H1 (cell line): ENCODE data around the gene IPO13. TPM values are rescaled to one million over a fixed set of nuclear protein-coding genes. Genes with fewer than 3 reads are reported as not detected.

ENCODE experiments used
- CTCF ChIA-PET: fragments of 300-600 bp; sonication (Branson Sonifier 250); formaldehyde crosslinking; loops from one replicate; lab custom pipeline; 2021; ENCODE audit not compliant: partially characterized antibody; lab: Charles Lee
- POLR2A ChIA-PET: fragments of 300-600 bp; sonication (Branson Sonifier 250); formaldehyde crosslinking; loops from one replicate; lab custom pipeline; 2021; ENCODE audit warnings: inconsistent platforms; ENCODE audit not compliant: partially characterized antibody; lab: Charles Lee
- DNase-seq, 2 experiments: peaks; one replicate each; pipeline versions ENCODE4 v3.0.0 to v3.0.0-alpha.2; 2010 to 2022; ENCODE audit warnings: low spot score in 2 of 2, low read depth in 1 of 2, mixed read lengths in 1 of 2
- FAIRE-seq: peaks from 2 replicates; lab custom pipeline; 2011; peaks lifted over from hg19 to GRCh38; lab: Jason Lieb, UNC
- H2AFZ ChIP-seq: 2 replicates; pipeline ENCODE4 v1.8.1; 2012; ENCODE audit warnings: low read length, inconsistent platforms
- H2AK5ac ChIP-seq: 2 replicates; pipeline ENCODE4 v1.6.1; 2013; ENCODE audit warnings: low read depth, low read length
- H2BK120ac ChIP-seq: replicated peaks from 2 replicates; pipeline ENCODE3; 2013; ENCODE audit warnings: low read depth, low read length, inconsistent platforms
- H2BK12ac ChIP-seq: 2 replicates; pipeline ENCODE4 v1.6.1; 2013; ENCODE audit warnings: low read depth, low read length
- H2BK15ac ChIP-seq: 2 replicates; pipeline ENCODE4 v1.6.1; 2013; ENCODE audit warnings: low read length
- H2BK20ac ChIP-seq: 2 replicates; pipeline ENCODE4 v1.6.1; 2013; ENCODE audit warnings: low read length
- H2BK5ac ChIP-seq: 2 replicates; pipeline ENCODE4 v1.6.1; 2013; ENCODE audit warnings: low read depth, low read length
- H3K14ac ChIP-seq: 2 replicates; pipeline ENCODE4 v1.6.1; 2013; ENCODE audit warnings: inconsistent platforms; ENCODE audit not compliant: insufficient read length
- H3K18ac ChIP-seq: 2 replicates; pipeline ENCODE4 v1.6.1; 2013; ENCODE audit warnings: low read length; ENCODE audit errors: extremely low read depth
- H3K23ac ChIP-seq: 2 replicates; pipeline ENCODE4 v1.6.1; 2013; ENCODE audit warnings: inconsistent platforms; ENCODE audit not compliant: insufficient read length
- H3K23me2 ChIP-seq: 2 replicates; pipeline ENCODE4 v1.6.1; 2013; ENCODE audit warnings: low read depth, low read length
- H3K27ac ChIP-seq: 2 replicates; pipeline ENCODE4 v1.6.1; 2011; ENCODE audit warnings: low read depth, low read length, inconsistent platforms
- H3K27me3 ChIP-seq, 4 experiments: replicated peaks in 1 of 4; 1 replicate in 1 of 4; 2 replicates in 3 of 4; pipeline versions ENCODE4 v1.6.1 to v1.8.1; 2011 to 2013; ENCODE audit warnings: low read length in 3 of 4, mild to moderate bottlenecking in 3 of 4, inconsistent platforms in 2 of 4, mixed read lengths in 2 of 4, moderate library complexity in 1 of 4; ENCODE audit not compliant: control insufficient read depth in 3 of 4, insufficient read depth in 3 of 4; ENCODE audit errors: extremely low read depth in 1 of 4
- H3K36me3 ChIP-seq, 4 experiments: 2 replicates each; pipeline versions ENCODE4 v1.6.1 to v1.8.1; 2011 to 2013; ENCODE audit warnings: mild to moderate bottlenecking in 4 of 4, low read length in 3 of 4, moderate library complexity in 2 of 4, control low read depth in 1 of 4, inconsistent platforms in 1 of 4; ENCODE audit not compliant: insufficient read depth in 4 of 4, control insufficient read depth in 2 of 4
- H3K4ac ChIP-seq: replicated peaks from 2 replicates; pipeline ENCODE3; 2013; ENCODE audit warnings: low read length, low read depth, mixed read lengths, inconsistent platforms; ENCODE audit not compliant: insufficient read length
- H3K4me1 ChIP-seq, 4 experiments: replicated peaks in 1 of 4; 1 replicate in 1 of 4; 2 replicates in 3 of 4; pipeline versions ENCODE4 v1.6.1 to v1.8.1; 2011 to 2013; ENCODE audit warnings: low read length in 3 of 4, inconsistent platforms in 2 of 4, mixed read lengths in 1 of 4; ENCODE audit not compliant: insufficient read depth in 4 of 4, control insufficient read depth in 3 of 4
- H3K4me2 ChIP-seq, 2 experiments: 2 replicates each; pipeline versions ENCODE4 v1.6.1 to v1.8.1; 2011 to 2013; ENCODE audit warnings: low read depth in 2 of 2, low read length in 2 of 2, control low read depth in 1 of 2, inconsistent platforms in 1 of 2, mild to moderate bottlenecking in 1 of 2; ENCODE audit not compliant: insufficient read depth in 1 of 2
- H3K4me3 ChIP-seq, 4 experiments: fragments of 200-600, 300-600 bp in 1 of 4; sonication (generic), shearing (Covaris generic), sonication (Bioruptor Twin) in 1 of 4; 2 replicates each; pipeline versions ENCODE4 v1.5.1 to v1.8.1; 2011 to 2016; ENCODE audit warnings: low read length in 4 of 4, low read depth in 3 of 4, control low read depth in 2 of 4, inconsistent platforms in 2 of 4, mild to moderate bottlenecking in 2 of 4, mixed read lengths in 1 of 4, moderate library complexity in 1 of 4; ENCODE audit not compliant: insufficient read depth in 2 of 4; ENCODE audit errors: extremely low read depth in 1 of 4
- H3K56ac ChIP-seq: replicated peaks from 2 replicates; pipeline ENCODE3; 2013; ENCODE audit warnings: low read depth, mild to moderate bottlenecking, mixed read lengths, low read length, inconsistent platforms; ENCODE audit not compliant: insufficient read length
- H3K79me1 ChIP-seq: 2 replicates; pipeline ENCODE4 v1.6.1; 2013; ENCODE audit warnings: low read depth, low read length, control low read depth
- H3K79me2 ChIP-seq, 2 experiments: 2 replicates each; pipeline versions ENCODE4 v1.6.1 to v1.8.1; 2012 to 2013; ENCODE audit warnings: low read length in 2 of 2, mild to moderate bottlenecking in 2 of 2, inconsistent platforms in 1 of 2; ENCODE audit not compliant: insufficient read depth in 2 of 2, control insufficient read depth in 1 of 2
- H3K9ac ChIP-seq, 4 experiments: replicated peaks in 1 of 4; 1 replicate in 1 of 4; 2 replicates in 3 of 4; pipeline versions ENCODE4 v1.6.1 to v1.8.1; 2011 to 2013; ENCODE audit warnings: low read depth in 3 of 4, low read length in 3 of 4, control low read depth in 2 of 4, mild to moderate bottlenecking in 2 of 4, moderate library complexity in 2 of 4, inconsistent platforms in 1 of 4; ENCODE audit errors: extremely low read depth in 1 of 4
- H3K9me3 ChIP-seq, 2 experiments: 2 replicates each; pipeline versions ENCODE4 v1.6.1 to v1.8.1; 2012 to 2013; ENCODE audit warnings: mild to moderate bottlenecking in 2 of 2, moderate library complexity in 2 of 2, control low read depth in 1 of 2, inconsistent platforms in 1 of 2, low read depth in 1 of 2, low read length in 1 of 2, mixed read lengths in 1 of 2; ENCODE audit not compliant: insufficient read depth in 2 of 2
- H4K20me1 ChIP-seq, 2 experiments: replicated peaks in 1 of 2; 2 replicates each; pipeline versions ENCODE3 to v1.8.1; 2011 to 2013; ENCODE audit warnings: inconsistent platforms in 2 of 2, low read length in 2 of 2, mild to moderate bottlenecking in 1 of 2; ENCODE audit not compliant: insufficient read depth in 2 of 2, control insufficient read depth in 1 of 2
- H4K5ac ChIP-seq: 2 replicates; pipeline ENCODE4 v1.6.1; 2013; ENCODE audit warnings: low read length, low read depth, mixed read lengths, inconsistent platforms; ENCODE audit not compliant: insufficient read length
- H4K8ac ChIP-seq: 2 replicates; pipeline ENCODE4 v1.8.0; 2013; ENCODE audit warnings: mild to moderate bottlenecking, moderate library complexity, low read length, inconsistent platforms; ENCODE audit not compliant: insufficient read depth; ENCODE audit errors: extremely low read depth
- H4K91ac ChIP-seq: replicated peaks from 2 replicates; pipeline ENCODE3; 2013; ENCODE audit warnings: low read length, mixed read lengths, inconsistent platforms; ENCODE audit not compliant: insufficient read length
- ASH2L ChIP-seq: fragments of 200-600, 300-600 bp; sonication (generic); IDR thresholded peaks from one replicate; pipeline ENCODE4 v1.7.1; 2017; ENCODE audit warnings: low read length
- CREB1 ChIP-seq: IDR thresholded peaks from 2 replicates; pipeline ENCODE4 v1.6.1; 2012; ENCODE audit warnings: inconsistent platforms
- HDAC6 ChIP-seq: IDR thresholded peaks from one replicate; pipeline ENCODE4 v1.7.1; 2012; ENCODE audit warnings: low read depth, mild to moderate bottlenecking, inconsistent platforms, low read length, moderate library complexity
- NRF1 ChIP-seq: IDR thresholded peaks from 2 replicates; pipeline ENCODE4 v1.6.1; 2011; ENCODE audit warnings: mild to moderate bottlenecking, low read depth, low read length, improper control_type of control experiment
- PHF8 ChIP-seq: fragments of 200-600 bp; sonication (generic); conservative IDR thresholded peaks from 2 replicates; pipeline ENCODE4 v1.7.1; 2012; ENCODE audit warnings: low read depth, mild to moderate bottlenecking, inconsistent platforms, low read length, moderate library complexity
- RNF2 ChIP-seq: fragments of 200-900, 300-1000 bp; sonication (generic); IDR thresholded peaks from 2 replicates; pipeline ENCODE4 v1.7.1; 2016; ENCODE audit warnings: borderline replicate concordance, low read depth, mild to moderate bottlenecking, antibody characterized with exemption, low read length; ENCODE audit not compliant: poor library complexity, severe bottlenecking; ENCODE audit errors: missing control alignments
- SP4 ChIP-seq: IDR thresholded peaks from 2 replicates; pipeline ENCODE4 v1.6.1; 2012; ENCODE audit warnings: low read length, inconsistent platforms
- TAF1 ChIP-seq: IDR thresholded peaks from 2 replicates; pipeline ENCODE4 v1.6.1; 2011; ENCODE audit warnings: mild to moderate bottlenecking, low read depth, low read length
- WGBS, 2 experiments: shearing (Covaris generic) in 1 of 2; methylation state at CpG; one replicate each; pipeline versions ENCODE4 v1.1.6 to v1.1.7; 2013 to 2015; ENCODE audit warnings: low lambda C conversion rate in 2 of 2, mixed read lengths in 2 of 2, inconsistent platforms in 1 of 2, low coverage in 1 of 2, missing lambda C conversion rate in 1 of 2; ENCODE audit not compliant: insufficient replicate concordance in 2 of 2, insufficient coverage in 1 of 2, insufficient read length in 1 of 2; ENCODE audit errors: extremely low coverage in 1 of 2, missing lambda C conversion rate in 1 of 2; 5-methylcytosine and 5-hydroxymethylcytosine counted together
- polyA plus RNA-seq, 7 experiments: library from polyadenylated mRNA; depleted of rRNA in 3 of 7; stranded (reverse) in 5 of 7; unstranded in 2 of 7; fragments of >200 nt in 5 of 7; fragments of 200-250 nt in 2 of 7; gene quantifications; 1 replicate in 5 of 7; 2 replicates in 1 of 7; 4 replicates in 1 of 7; pipeline versions ENCODE4 v1.2.1 to v1.2.3, GENCODE V29; 2011 to 2013; ENCODE audit warnings: missing spikeins in 2 of 7, mixed read lengths in 2 of 7
- total RNA-seq: library from RNA; stranded (reverse); fragmentation: NEBNext Ultra II Directional; extraction: Animal tissue kit (Norgen Biotek cat#: 25700); gene quantifications from 2 replicates; pipeline ENCODE4 v1.2.1, GENCODE V29; 2021

IPO13 gene
- total and polyA plus RNA-seq, 2 of the 8 experiments (the other 6 are each of a cell fraction or from before 2014, with no cell fraction given) = 23.0 to 27.0 TPM

DNA sequence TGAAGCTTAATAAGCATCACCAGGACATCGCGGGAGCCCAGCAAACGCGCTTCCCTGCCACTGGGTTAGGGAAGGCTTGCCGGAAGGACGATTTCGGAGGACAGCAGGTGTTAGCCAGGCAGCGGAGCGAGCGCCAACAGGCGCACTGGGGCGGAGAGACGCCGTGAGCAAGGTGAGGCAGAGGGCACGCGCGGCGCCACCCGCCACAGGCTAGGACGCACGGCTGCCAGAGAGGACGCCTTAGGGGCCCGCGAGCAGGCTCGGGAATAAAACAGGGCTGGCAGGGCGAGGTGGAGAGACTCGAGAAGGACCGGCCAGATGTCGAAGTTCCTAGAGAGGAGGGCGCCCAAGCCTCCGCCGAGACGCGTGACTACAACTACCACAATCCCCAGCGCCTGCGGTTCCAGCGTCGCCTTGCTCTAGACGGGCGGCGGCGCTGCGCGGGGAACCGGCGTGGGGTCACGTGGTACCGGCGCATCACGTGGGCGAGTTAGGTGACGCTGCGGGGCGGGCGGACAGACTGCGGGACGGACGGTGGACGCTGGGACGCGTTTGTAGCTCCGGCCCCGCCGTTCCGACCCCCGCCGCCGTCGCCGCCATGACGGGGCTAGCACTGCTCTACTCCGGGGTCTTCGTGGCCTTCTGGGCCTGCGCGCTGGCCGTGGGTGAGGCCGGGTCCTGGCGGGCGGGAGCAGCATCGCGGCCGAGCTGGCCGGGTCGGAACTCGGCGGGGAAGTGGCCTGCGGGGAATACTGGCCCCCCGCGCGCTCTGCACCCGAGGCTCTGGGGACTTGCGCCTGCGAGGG is 27.9 kb downstream of the IPO13 start, which contains the start of gene ATP6V0B:
ATP6V0B (plus strand) TSS at position 518 of the 806 bp plus-strand sequence; CDS start at position 599, 81 bp downstream.
- peak within 1 kb of the TSS; percentile 94; the same call in 1 of the 2 replicates for H2BK5ac ChIP-seq
- no peaks in the 10 kb centered on the region for H3K27me3 ChIP-seq
- peak; percentile 69 to 97 for DNase-seq
- no peak for FAIRE-seq
- H3K79me2 ChIP-seq = peaks cover 0 to 25% of the 10 kb centered on the region in 2 experiments; a peak in 2 of 4 replicates
- H2BK120ac ChIP-seq = no peak within 1 kb of the TSS
- H3K23me2 ChIP-seq = peaks cover 23% of the 10 kb centered on the region
- peak within 1 kb of the TSS; percentile 85 for H3K27ac ChIP-seq
- peak within 1 kb of the TSS; percentile 55 for H2AFZ ChIP-seq
- H2BK20ac ChIP-seq = no peak within 1 kb of the TSS
- peak within 1 kb of the TSS; percentile 71 for H3K18ac ChIP-seq
- H3K9ac ChIP-seq = peak within 1 kb of the TSS; percentile 62 to 89 (median 80)
- H2BK15ac ChIP-seq = peak within 1 kb of the TSS; percentile 46; the same call in 1 of the 2 replicates
- peaks cover 4 to 24% of the 10 kb centered on the region in 2 experiments for H4K20me1 ChIP-seq
- H3K4me1 ChIP-seq = peaks cover 6 to 18% (median 12%) of the 10 kb centered on the region in 4 experiments
- H4K91ac ChIP-seq = peak within 1 kb of the TSS; percentile 80
- H2BK12ac ChIP-seq = no peak within 1 kb of the TSS; the same call in 1 of the 2 replicates
- H4K8ac ChIP-seq = peak within 1 kb of the TSS; percentile 96
- POLR2A ChIA-PET = interaction anchor here (0.6 to 12.9 kb wide), 25 partner anchors 12 to 657 kb away, joined by 3 to 189 read pairs (median 4); partner anchors contain the start of genes CCDC24, IPO13 and KDM4A
- H3K79me1 ChIP-seq = peaks cover 14% of the 10 kb centered on the region
- peak within 1 kb of the TSS; percentile 81 to 85 for H3K4me2 ChIP-seq
- peaks cover 2 to 33% (median 17%) of the 10 kb centered on the region in 4 experiments; a peak in 7 of 8 replicates for H3K36me3 ChIP-seq
- CTCF ChIA-PET = interaction anchor here (0.6 to 9.2 kb wide), 16 partner anchors 14 to 1323 kb away, joined by 3 to 79 read pairs (median 4); partner anchors contain the start of genes CCDC24 and IPO13
- no peak within 1 kb of the TSS for H3K14ac ChIP-seq
- peak within 1 kb of the TSS; percentile 64 for H3K56ac ChIP-seq
- peak within 1 kb of the TSS; percentile 64 for H3K4ac ChIP-seq
- 1% methylated on average over 82 of the region's 93 CpGs; no CpG with 5 or more reads in 1 of the 2 experiments for WGBS, 2 experiments
- peak within 1 kb of the TSS; percentile 79 to 88 (median 82) for H3K4me3 ChIP-seq
- H3K9me3 ChIP-seq = no peaks in the 10 kb centered on the region
- H2AK5ac ChIP-seq = no peak within 1 kb of the TSS
- H4K5ac ChIP-seq = peak within 1 kb of the TSS; percentile 79
- no peak within 1 kb of the TSS for H3K23ac ChIP-seq
- no peak for TF ChIP-seq RNF2
- no peak for TF ChIP-seq SP4
- peak; percentile 98 for TF ChIP-seq CREB1
- no peak for TF ChIP-seq HDAC6
- peak; percentile 78 for TF ChIP-seq ASH2L
- peak; percentile 83 for TF ChIP-seq PHF8
- peak; percentile 72; the same call in 1 of the 2 replicates for TF ChIP-seq TAF1
- no peak for TF ChIP-seq NRF1
